HG02763 (cell line): ENCODE results near the gene KRTAP10-10.
"Not testable (repeated sequence)": the region's sequence is repeated elsewhere in the genome, so short reads cannot be mapped to it uniquely, and the experiment has no call there.

ENCODE experiments used
- ATAC-seq: cut with Tn5 transposase; IDR thresholded peaks from one replicate; pipeline ENCODE4 v1.9.1; 2021; ENCODE audit warnings: mild to moderate bottlenecking, moderate library complexity; ENCODE audit not compliant: unreplicated experiment

Gene KRTAP10-10

GRCh38 chr21:44601596-44602462 is 35.3 kb upstream of the KRTAP10-10 start:
- ATAC-seq, result no peak

DNA sequence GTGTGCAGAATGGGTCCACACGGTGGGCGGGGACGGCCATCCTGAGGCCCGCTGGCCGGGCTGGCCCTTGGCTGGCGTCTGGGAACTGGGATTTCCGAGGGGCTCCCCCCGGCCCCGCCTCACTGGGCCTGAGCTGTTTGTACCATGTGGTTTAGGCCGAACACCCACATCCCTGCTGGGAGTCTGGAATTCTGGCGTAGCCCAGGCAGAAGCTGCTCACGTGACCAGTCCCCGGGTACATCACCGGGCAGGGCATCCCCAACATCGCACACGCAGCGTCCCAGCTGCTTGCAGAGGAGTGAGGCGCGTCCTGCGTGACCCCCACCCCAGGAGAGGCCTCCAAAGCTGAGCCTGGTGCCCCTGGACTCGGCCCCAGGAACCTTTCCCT is 34.7 kb upstream of the KRTAP10-10 start:
- ATAC-seq, result no peak

GRCh38 chr21:44603109-44603875 is 33.9 kb upstream of the KRTAP10-10 start:
- ATAC-seq, result no peak

DNA sequence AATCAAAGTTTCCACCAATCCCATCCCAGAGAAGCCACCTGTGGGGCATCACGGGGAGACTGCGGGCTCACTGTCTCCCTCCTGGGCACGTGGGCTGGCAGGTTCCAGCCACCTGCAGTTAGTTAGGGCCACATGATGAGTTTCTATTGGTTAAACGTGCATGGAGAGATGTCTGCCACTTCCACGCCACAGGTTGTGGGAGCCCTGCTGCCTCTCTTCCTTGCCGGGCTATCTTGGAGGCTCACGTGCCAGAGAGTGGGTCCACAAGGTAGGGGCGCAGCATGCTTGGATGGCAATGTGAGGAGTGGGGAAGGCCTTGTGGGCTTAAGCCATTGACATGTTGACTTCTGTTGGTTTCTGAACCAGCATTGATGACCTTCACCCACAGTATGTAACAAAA is 33.2 kb upstream of the KRTAP10-10 start:
- ATAC-seq, result no peak

DNA sequence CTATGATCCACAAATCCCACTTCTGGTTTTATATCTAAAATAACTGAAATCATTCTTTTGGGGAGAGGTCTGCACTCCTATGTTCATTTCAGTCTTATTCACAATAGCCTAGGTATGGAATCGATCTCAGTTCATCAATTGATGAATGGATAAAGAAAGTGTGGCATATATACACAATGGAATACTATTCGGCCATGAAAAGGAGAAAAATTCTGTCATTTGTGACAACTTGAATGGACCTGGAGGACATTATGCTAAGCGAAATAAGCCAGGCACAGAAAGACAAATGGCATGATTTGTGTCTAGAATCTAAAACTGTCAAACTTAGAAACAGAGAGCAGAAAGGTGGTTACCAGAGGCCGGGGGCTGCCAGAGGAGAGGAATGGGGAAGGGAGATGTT is 30.7 kb upstream of the KRTAP10-10 start:
- no peak for ATAC-seq

GRCh38 chr21:44609193-44609592 is 28.0 kb upstream of the KRTAP10-10 start:
- ATAC-seq, result no peak

DNA sequence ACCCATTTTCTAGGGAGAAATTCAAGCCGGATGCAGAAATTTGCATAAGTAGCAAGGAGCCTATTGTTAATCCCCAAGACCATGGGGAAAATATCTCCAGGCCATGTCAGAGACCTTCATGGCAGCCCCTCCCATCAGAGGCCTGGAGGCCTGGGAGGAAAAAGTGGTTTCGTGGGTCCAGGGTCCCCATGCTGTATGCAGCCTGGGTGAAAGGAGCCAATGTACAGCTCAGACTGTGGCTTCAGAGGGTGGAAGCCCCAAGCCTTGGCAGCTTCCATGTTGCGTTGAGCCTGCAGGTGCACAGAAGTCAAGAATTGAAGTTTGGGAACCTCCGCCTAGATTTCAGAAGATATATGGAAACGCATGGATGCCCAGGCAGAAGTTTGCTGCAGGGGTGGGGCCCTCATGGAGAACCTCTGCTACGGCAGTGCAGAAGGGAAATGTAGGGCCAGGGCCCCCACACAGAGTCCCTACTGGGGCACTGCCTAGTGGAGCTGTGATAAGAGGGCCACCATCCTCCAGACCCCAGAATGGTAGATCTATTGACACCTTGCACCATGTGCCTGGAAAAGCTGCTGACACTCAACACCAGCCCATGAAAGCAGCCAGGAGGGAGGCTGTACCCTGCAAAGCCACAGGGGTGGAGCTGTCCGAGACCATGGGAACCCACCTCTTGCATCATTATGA is 26.9 kb upstream of the KRTAP10-10 start:
- not testable (repeated sequence) for ATAC-seq

GRCh38 chr21:44611551-44611950 is 25.6 kb upstream of the KRTAP10-10 start:
- no peak for ATAC-seq

- no peak for ATAC-seq
Measured at GRCh38 chr21:44612029-44612486, 25.1 kb upstream of the KRTAP10-10 start, which contains the start of gene KRTAP10-8. Gene KRTAP10-8, plus strand, starts transcription at chr21:44612079. Its CDS starts 22 bp downstream, at chr21:44612101.

- no peak for ATAC-seq
Measured at GRCh38 chr21:44612669-44613229, 24.4 kb upstream of the KRTAP10-10 start.

- ATAC-seq, result no peak
Measured at GRCh38 chr21:44613386-44614155, 23.6 kb upstream of the KRTAP10-10 start.

- ATAC-seq, result no peak
Measured at GRCh38 chr21:44614161-44614631, 23.0 kb upstream of the KRTAP10-10 start.

- no peak for ATAC-seq
Measured at GRCh38 chr21:44614961-44615391, 22.2 kb upstream of the KRTAP10-10 start.

- ATAC-seq, result no peak
Measured at GRCh38 chr21:44615466-44615865, 21.7 kb upstream of the KRTAP10-10 start.

DNA sequence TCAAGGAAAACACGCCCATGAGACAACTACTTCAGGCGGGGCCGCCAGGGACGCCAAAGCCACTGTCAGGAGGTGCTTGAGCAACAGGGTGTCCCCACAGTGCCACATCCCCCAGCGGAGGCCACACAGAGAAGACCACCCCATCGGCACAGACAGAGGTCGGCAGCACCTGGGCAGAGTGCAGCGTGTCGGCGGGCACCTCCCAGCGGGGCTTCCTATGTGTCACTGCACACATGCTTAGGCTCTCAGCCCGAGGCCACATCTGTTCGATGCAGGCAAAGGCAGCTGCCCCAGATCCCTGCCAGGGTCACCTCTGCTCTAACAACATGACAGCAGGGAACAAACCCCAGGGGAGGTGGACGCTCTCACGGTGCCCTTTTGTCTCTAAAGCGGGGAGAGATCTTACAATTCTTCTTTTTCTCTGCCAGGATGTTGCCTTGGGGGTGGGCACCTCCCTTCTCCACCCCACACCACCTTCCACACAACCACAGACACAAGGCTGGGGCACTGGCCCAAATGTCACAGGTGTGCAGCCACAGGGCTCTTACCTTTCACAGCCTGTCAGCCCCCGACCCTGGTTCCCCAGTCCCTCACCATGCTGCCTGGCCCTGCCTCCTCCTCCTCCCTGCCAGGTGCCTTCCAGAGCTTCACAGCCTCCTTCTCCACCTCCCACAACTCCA is 21.1 kb upstream of the KRTAP10-10 start:
- ATAC-seq, result no peak

- no peak for ATAC-seq
Measured at GRCh38 chr21:44616591-44616926, 20.6 kb upstream of the KRTAP10-10 start.

GRCh38 chr21:44617071-44617501 is 20.1 kb upstream of the KRTAP10-10 start:
- no peak for ATAC-seq

DNA sequence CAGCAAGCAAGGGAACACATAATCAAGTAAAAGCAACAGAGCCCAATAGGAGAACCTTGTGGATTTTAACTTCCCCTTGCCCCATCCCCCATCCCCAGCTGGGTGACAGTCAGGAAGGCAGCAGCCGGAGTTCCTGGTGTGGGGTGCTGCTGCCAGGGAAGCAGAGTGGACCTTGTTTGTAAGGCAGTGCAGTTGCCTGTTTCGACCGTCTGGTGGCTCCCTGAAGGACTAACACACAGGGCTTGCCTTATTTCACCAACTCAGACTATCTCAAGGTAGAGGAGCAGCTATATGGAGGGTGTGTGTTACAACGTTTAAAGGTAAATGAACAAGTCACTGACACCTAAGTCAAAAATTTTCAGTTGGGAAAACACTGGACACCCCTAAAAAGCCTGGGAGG is 18.7 kb upstream of the KRTAP10-10 start:
- no peak for ATAC-seq

DNA sequence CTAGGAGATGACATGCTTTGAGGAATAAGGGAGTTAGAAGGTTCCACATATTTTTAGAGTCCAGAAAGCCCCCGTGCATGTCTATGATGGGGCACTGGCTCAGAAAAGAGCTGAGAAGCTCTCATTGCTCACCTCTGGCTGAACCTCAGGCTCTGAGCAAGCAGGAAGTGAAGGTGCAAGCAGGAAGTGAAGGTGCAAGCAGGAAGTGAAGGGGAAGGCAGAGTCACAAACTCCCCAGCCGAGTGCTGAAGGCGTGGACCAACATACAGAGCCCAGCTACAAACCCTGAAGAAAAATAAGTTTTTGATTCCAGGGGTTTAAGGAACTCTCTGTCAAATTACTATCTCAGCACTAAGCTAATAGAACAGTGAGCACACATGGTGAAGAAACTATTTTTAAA is 18.2 kb upstream of the KRTAP10-10 start:
- no peak for ATAC-seq

DNA sequence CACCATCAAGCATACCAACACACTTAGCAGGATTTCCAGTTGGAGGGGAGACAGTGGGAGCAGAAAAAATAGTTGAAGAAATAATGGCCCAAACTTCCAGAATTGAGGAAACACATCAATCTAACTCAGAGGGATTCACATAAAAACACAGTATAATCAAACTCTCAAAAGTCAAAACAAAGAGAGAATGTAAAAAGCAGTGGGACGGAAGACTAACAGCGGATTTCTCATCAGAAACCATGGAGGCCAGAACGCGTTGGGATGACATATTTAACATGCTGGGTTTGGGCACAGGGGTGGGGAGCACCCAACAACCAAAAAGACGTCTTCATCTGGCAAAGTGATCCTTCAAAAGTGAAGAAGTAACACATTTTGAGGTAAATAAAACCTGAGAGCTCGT is 17.3 kb upstream of the KRTAP10-10 start:
- ATAC-seq, result no peak
